ENCODE data around the gene PDE10A. TPM values are rescaled to one million over a fixed set of nuclear protein-coding genes. Genes with fewer than 3 reads are reported as not detected.
"Not testable (repeated sequence)": the region's sequence is repeated elsewhere in the genome, so short reads cannot be mapped to it uniquely, and the experiment has no call there.

The PDE10A gene
- total RNA-seq, 2 experiments from 2014 or later = not detected

- no peak overlapping the region for H3K4me3 Mint-ChIP-seq
- no peak for DNase-seq
- intact Hi-C loops (cut with micrococcal nuclease) = no loop called here
- POLR2A ChIA-PET = no interaction called here
- ATAC-seq = no peak
- no peaks in the 10 kb centered on the region for H3K4me1 Mint-ChIP-seq (ENCODE audit: low read depth)
- TF ChIP-seq, protein P1, sequence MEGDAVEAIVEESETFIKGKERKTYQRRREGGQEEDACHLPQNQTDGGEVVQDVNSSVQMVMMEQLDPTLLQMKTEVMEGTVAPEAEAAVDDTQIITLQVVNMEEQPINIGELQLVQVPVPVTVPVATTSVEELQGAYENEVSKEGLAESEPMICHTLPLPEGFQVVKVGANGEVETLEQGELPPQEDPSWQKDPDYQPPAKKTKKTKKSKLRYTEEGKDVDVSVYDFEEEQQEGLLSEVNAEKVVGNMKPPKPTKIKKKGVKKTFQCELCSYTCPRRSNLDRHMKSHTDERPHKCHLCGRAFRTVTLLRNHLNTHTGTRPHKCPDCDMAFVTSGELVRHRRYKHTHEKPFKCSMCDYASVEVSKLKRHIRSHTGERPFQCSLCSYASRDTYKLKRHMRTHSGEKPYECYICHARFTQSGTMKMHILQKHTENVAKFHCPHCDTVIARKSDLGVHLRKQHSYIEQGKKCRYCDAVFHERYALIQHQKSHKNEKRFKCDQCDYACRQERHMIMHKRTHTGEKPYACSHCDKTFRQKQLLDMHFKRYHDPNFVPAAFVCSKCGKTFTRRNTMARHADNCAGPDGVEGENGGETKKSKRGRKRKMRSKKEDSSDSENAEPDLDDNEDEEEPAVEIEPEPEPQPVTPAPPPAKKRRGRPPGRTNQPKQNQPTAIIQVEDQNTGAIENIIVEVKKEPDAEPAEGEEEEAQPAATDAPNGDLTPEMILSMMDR (IDR thresholded peaks at IDR 0.05) = no peak
- H3K9me3 Mint-ChIP-seq = peaks cover 4% of the 10 kb centered on the region
- CTCF ChIA-PET = no interaction called here
- no peaks in the 10 kb centered on the region for H3K27me3 Mint-ChIP-seq
- H3K27ac Mint-ChIP-seq = no peak overlapping the region
- no peaks in the 10 kb centered on the region for H3K36me3 Mint-ChIP-seq (ENCODE audit: low read depth)
These were observed 105.4 kb downstream of the PDE10A start for GRCh38 chr6:165557674-165558073.

DNA sequence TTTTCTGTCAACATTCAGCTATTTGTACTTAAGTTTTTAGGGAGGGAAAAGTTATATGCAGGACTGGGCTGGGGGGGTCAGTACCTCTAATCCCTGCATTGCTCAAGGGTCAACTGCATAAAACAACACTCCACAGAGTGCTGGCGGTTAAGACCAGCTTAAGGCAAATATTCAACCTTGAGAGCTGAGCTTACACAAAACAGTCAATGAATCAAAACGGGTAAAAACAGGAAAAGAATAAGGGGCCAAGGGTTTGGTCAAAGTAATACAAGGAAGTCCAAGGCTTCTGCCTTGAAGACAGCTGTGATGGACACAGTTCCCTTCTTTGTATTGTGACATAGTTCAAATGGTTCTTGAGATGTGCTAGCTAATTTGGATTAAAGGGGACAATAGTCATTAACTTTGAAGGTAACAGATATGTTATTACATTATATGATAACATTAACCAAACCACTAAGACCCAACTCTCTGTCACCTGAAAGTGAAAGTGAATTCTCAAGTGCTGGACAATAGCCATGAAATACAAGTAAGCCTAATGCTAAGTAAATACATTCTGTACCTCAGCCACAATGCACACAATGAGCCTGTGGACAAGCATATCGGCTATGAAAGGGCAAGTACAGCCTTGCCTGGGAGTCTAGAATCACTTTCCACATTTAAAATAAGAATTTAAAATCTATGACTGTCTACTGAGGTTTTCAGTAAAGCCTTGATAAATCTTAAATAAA lies 106.8 kb downstream of the PDE10A start:
- H3K4me1 Mint-ChIP-seq (ENCODE audit: low read depth) = no peaks in the 10 kb centered on the region
- DNase-seq (no peak), ATAC-seq (no peak)
- TF ChIP-seq, protein P1 (IDR thresholded peaks at IDR 0.05) = no peak
- H3K36me3 Mint-ChIP-seq (ENCODE audit: low read depth) = no peaks in the 10 kb centered on the region
- ChIA-PET CTCF (no interaction called here), POLR2A (no interaction called here)
- no peak overlapping the region for H3K27ac Mint-ChIP-seq
- no peak overlapping the region for H3K4me3 Mint-ChIP-seq
- intact Hi-C loops (cut with micrococcal nuclease) = no loop called here
- H3K9me3 Mint-ChIP-seq = peaks cover 3% of the 10 kb centered on the region
- no peaks in the 10 kb centered on the region for H3K27me3 Mint-ChIP-seq

DNA sequence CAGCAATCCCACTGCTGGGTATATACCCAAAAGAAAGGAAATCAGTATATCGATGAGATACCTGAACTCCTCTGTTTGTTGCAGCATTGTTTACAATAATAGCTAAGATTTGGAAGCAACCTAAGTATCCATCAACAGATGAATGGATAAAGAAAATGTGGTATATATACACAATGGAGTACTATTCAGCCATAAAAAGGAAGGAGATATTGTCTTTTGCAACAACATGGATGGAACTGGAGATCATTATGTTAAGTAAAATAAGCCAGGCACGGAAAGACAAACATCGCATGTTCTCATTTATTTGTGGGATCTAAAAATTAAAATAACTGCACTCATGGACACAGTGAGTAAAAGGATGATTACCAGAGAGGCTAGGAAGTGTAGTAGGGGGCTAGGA lies 108.4 kb downstream of the PDE10A start:
- CTCF ChIA-PET; POLR2A ChIA-PET; H3K36me3 Mint-ChIP-seq (ENCODE audit: low read depth); H3K27me3 Mint-ChIP-seq; H3K27ac Mint-ChIP-seq; DNase-seq; intact Hi-C loops (cut with micrococcal nuclease); ATAC-seq; H3K9me3 Mint-ChIP-seq; H3K4me3 Mint-ChIP-seq; H3K4me1 Mint-ChIP-seq (ENCODE audit: low read depth): not testable (repeated sequence)

DNA sequence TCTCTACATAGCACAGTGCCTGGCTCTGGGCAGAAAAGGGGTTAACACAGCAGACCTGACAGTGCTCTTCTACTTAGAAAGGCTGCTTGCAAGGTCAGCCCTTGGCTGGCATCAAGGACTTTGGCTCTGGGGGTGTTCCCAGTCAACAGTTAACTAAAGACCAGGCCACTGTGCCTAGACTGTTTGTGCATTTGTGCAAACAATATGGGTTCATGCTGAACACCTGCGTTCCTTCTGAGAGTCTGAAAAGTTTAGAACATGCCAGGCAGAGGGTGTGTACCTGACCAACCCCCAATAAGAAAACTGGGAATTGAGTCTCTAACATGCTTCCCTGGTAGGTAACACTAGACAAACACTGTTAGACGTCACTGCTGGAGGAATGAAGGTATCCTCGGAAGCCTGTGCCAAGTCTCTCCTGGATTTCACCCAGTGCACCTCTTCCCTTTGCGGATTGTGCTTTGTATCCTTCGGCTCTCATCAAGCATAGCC lies 110.7 kb downstream of the PDE10A start:
- no peaks in the 10 kb centered on the region for H3K36me3 Mint-ChIP-seq (ENCODE audit: low read depth)

GRCh38 chr6:165551828-165552227 lies 111.2 kb downstream of the PDE10A start:
- H3K4me1 Mint-ChIP-seq (ENCODE audit: low read depth) = no peaks in the 10 kb centered on the region
- no peaks in the 10 kb centered on the region for H3K27me3 Mint-ChIP-seq
- H3K27ac Mint-ChIP-seq = no peak overlapping the region
- POLR2A ChIA-PET = no interaction called here
- DNase-seq = no peak
- ATAC-seq = no peak
- CTCF ChIA-PET = no interaction called here
- TF ChIP-seq, protein P1 (IDR thresholded peaks at IDR 0.05) = no peak
- intact Hi-C loops (cut with micrococcal nuclease) = no loop called here
- no peaks in the 10 kb centered on the region for H3K36me3 Mint-ChIP-seq (ENCODE audit: low read depth)
- H3K4me3 Mint-ChIP-seq = no peak overlapping the region
- no peaks in the 10 kb centered on the region for H3K9me3 Mint-ChIP-seq

More for the DNA sequence above, 110.7 kb downstream of the PDE10A start:
- Mint-ChIP-seq H3K9me3 (no peaks in the 10 kb centered on the region), H3K27ac (no peak overlapping the region), H3K4me1 (ENCODE audit: low read depth) (no peaks in the 10 kb centered on the region), H3K27me3 (no peaks in the 10 kb centered on the region), H3K4me3 (no peak overlapping the region)
- TF ChIP-seq, protein P1 (IDR thresholded peaks at IDR 0.05) = no peak
- POLR2A ChIA-PET = no interaction called here
- intact Hi-C loops (cut with micrococcal nuclease) = no loop called here
- ATAC-seq (no peak), DNase-seq (no peak)
- CTCF ChIA-PET = no interaction called here

Data from activated CD8-positive, alpha-beta T cell treated with anti-CD3 and anti-CD28 coated beads for 36 hours (primary cell).